Endometrial microvascular endothelial cells (primary cell): Measurements from ENCODE around the gene GYPB. TPM values are rescaled to one million over a fixed set of nuclear protein-coding genes. Genes with fewer than 3 reads are reported as not detected.
"Not testable (repeated sequence)": the region's sequence is repeated elsewhere in the genome, so short reads cannot be mapped to it uniquely, and the experiment has no call there.

Experiments
- in situ Hi-C: cut with HindIII; loops from 2 replicates; pipeline ENCODE4 v1.10.0; 2017; ENCODE audit warnings: low sequenced_read_pairs, low pct_unique_long_range_greater_than_20kb; ENCODE audit errors: inconsistent ontology term
- total RNA-seq: library from RNA; depleted of rRNA; stranded (reverse); fragments of >200 nt; gene quantifications from one replicate; pipeline ENCODE4 v1.2.3, GENCODE V29; 2015; ENCODE audit errors: inconsistent ontology term

The GYPB gene
- total RNA-seq, 1 donor from 2014 or later = not detected

- in situ Hi-C loops = not testable (repeated sequence)
Measured at GRCh38 chr4:143951458-143951972, 67.7 kb downstream of the GYPB start.

- in situ Hi-C loops = not testable (repeated sequence)
Measured at GRCh38 chr4:143950967-143951366, 68.2 kb downstream of the GYPB start.

- in situ Hi-C loops = not testable (repeated sequence)
Measured at GRCh38 chr4:143950185-143950584, 69.0 kb downstream of the GYPB start.

- in situ Hi-C loops = not testable (repeated sequence)
Measured at GRCh38 chr4:143947493-143947892, 71.7 kb downstream of the GYPB start.

Other genes starting within 250 kb of the GYPB start
- not detected for gene GYPE, start 113.8 kb downstream of the GYPB start, total RNA-seq
- gene GYPA, start 121.3 kb upstream of the GYPB start, total RNA-seq = not detected